ENCODE measurements around the gene LAMA3. TPM values are rescaled to one million over a fixed set of nuclear protein-coding genes. Genes with fewer than 3 reads are reported as not detected.
A peak's percentile ranks its signal among the peaks of the same experiment; 100 is the strongest.
"Not testable (repeated sequence)": the region's sequence is repeated elsewhere in the genome, so short reads cannot be mapped to it uniquely, and the experiment has no call there.

Gene LAMA3
- total RNA-seq, 6 experiments from 2014 or later = 1.3 to 5.0 (median 3.0) TPM

DNA sequence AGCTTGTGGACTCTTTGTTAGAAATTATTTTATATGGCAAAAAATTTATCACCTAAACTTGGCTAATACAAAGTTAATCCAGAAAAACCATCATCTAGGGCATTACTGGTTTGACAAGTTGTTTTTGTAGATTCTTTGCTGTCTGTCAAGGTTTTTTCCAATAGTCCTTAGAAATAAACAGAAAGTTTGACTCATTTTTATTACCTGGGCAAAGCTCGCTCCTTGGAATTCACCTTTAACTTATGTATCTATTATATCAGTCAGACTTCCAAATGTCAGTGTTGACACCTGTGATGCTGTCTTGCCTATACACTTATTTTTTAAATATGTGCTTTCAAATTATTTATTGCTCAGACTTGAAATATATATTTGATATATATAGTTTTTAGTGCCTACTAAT, 21.7 kb downstream of the LAMA3 start:
- no peaks in the 10 kb centered on the region for H3K27me3 ChIP-seq
- no peaks in the 10 kb centered on the region for H3K4me1 ChIP-seq
- ATAC-seq (no peak), DNase-seq (no peak)
- intact Hi-C loops (cut with DNase I) = no loop called here
- no peak overlapping the region for H3K27ac ChIP-seq
- WGBS (ENCODE audit: insufficient coverage, low coverage, low lambda C conversion rate, missing lambda C conversion rate) = 100% methylated on average over 1 of the region's 1 CpG
- no peak overlapping the region for H3K4me3 ChIP-seq
- H3K9me3 ChIP-seq = no peaks in the 10 kb centered on the region
- H3K36me3 ChIP-seq = no peaks in the 10 kb centered on the region
- TF ChIP-seq POLR2A (IDR thresholded peaks at IDR 0.05) = no peak
- TF ChIP-seq, protein P1, sequence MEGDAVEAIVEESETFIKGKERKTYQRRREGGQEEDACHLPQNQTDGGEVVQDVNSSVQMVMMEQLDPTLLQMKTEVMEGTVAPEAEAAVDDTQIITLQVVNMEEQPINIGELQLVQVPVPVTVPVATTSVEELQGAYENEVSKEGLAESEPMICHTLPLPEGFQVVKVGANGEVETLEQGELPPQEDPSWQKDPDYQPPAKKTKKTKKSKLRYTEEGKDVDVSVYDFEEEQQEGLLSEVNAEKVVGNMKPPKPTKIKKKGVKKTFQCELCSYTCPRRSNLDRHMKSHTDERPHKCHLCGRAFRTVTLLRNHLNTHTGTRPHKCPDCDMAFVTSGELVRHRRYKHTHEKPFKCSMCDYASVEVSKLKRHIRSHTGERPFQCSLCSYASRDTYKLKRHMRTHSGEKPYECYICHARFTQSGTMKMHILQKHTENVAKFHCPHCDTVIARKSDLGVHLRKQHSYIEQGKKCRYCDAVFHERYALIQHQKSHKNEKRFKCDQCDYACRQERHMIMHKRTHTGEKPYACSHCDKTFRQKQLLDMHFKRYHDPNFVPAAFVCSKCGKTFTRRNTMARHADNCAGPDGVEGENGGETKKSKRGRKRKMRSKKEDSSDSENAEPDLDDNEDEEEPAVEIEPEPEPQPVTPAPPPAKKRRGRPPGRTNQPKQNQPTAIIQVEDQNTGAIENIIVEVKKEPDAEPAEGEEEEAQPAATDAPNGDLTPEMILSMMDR (IDR thresholded peaks at IDR 0.05) = no peak

DNA sequence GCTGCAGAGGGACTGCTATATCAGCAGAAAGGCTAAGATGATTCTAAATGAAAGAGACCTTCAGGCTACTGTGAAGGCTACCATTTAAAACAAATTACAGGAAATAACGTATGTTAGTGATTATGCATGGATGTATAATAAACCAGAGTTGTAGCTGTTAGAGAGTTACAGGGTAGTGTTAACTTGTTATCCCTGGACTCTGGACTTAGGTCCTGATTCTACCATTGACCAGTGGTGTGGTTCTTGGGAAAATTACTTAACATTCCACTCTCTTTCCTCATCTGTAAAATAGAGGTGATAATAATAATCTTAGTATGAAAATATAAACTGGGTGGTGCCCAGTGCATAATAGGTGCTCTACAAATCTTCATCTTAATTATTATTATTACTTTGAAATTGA, 22.2 kb downstream of the LAMA3 start:
- ATAC-seq = peak in 2 of 4 donors; percentile 45
- no peaks in the 10 kb centered on the region for H3K4me1 ChIP-seq
- TF ChIP-seq, protein P1 (IDR thresholded peaks at IDR 0.05) = no peak
- TF ChIP-seq POLR2A (IDR thresholded peaks at IDR 0.05) = no peak
- H3K36me3 ChIP-seq = no peaks in the 10 kb centered on the region
- intact Hi-C loops (cut with DNase I) = no loop called here
- DNase-seq = no peak
- no peak overlapping the region for H3K4me3 ChIP-seq
- no peaks in the 10 kb centered on the region for H3K27me3 ChIP-seq
- no peaks in the 10 kb centered on the region for H3K9me3 ChIP-seq
- no peak overlapping the region for H3K27ac ChIP-seq
- WGBS (ENCODE audit: insufficient coverage, low coverage, low lambda C conversion rate, missing lambda C conversion rate) = 64% methylated on average over 1 of the region's 1 CpG

DNA sequence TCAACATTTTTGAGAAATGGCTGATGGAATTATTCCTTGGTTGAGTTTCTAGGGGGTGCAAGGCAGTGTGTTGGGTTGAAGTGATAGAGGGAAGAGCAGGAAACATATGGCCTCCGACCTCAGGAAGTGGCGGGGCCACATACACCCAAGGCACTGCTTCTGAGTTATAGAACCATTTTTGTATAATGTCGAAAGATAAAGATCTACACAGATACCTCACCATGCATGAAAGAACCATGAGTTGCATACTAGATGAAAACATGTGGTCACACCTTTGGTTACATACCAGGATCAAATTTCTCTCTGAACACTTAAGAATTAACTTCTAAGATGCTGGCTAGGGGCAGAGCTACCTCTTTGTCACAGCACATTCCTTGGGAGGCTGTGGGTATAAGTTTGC, 23.2 kb downstream of the LAMA3 start:
- TF ChIP-seq, protein P1 (IDR thresholded peaks at IDR 0.05) = no peak
- no peak for TF ChIP-seq POLR2A (IDR thresholded peaks at IDR 0.05)
- DNase-seq (no peak), ATAC-seq (no peak)
- no peaks in the 10 kb centered on the region for H3K9me3 ChIP-seq
- WGBS (ENCODE audit: insufficient coverage, low coverage, low lambda C conversion rate, missing lambda C conversion rate) = 64% methylated on average over 3 of the region's 3 CpGs
- no peak overlapping the region for H3K4me3 ChIP-seq
- H3K36me3 ChIP-seq = no peaks in the 10 kb centered on the region
- intact Hi-C loops (cut with DNase I) = no loop called here
- H3K4me1 ChIP-seq = no peaks in the 10 kb centered on the region
- no peaks in the 10 kb centered on the region for H3K27me3 ChIP-seq
- H3K27ac ChIP-seq = no peak overlapping the region

DNA sequence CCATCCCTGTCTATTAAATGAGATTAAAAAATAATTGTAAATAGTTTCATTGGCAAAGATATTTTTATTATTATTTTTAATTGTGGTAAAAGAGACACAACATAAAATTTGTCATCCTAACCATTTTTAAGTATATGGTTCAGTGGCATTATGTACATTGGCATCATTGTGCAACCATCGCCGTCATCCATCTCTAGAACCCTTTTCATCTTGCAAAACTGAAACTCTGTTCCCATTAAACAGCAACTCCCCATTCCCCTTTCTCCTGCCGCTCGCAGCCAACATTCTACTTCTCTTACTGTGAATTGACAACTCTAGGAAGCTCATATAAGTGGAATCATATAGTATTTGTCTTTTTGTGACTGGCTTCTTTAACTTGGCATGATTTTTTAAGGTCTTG, 25.3 kb downstream of the LAMA3 start:
- Histone ChIP-seq H3K36me3 (no peaks in the 10 kb centered on the region), H3K27me3 (no peaks in the 10 kb centered on the region), H3K9me3 (no peaks in the 10 kb centered on the region), H3K4me3 (no peak overlapping the region), H3K27ac (no peak overlapping the region), H3K4me1 (no peaks in the 10 kb centered on the region)
- intact Hi-C loops (cut with DNase I) = no loop called here
- no peak for ATAC-seq
- TF ChIP-seq, protein P1 (IDR thresholded peaks at IDR 0.05) = no peak
- TF ChIP-seq POLR2A (IDR thresholded peaks at IDR 0.05) = no peak
- 87% methylated on average over 4 of the region's 4 CpGs for WGBS (ENCODE audit: insufficient coverage, low coverage, low lambda C conversion rate, missing lambda C conversion rate)
- no peak for DNase-seq

DNA sequence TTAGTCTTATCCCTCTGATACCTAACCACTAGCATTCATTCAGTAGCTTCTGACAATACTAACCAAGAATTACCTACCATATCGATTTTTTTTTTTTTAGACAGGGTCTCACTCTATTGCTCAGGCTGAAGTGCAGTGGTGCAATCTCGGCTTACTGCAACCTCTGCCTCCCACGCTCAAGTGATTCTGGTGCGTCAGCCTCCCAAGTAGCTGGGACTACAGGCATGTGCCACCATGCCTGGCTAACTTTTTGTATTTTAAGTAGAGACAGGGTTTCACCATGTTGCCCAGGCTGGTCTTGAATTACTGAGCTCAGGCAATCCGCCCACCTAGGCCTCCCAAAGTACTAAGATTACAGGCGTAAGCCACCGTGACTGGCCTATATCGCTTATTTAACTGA, 26.8 kb downstream of the LAMA3 start:
- H3K4me1 ChIP-seq; H3K27ac ChIP-seq; H3K4me3 ChIP-seq; DNase-seq; intact Hi-C loops (cut with DNase I); H3K36me3 ChIP-seq; H3K9me3 ChIP-seq; ATAC-seq; H3K27me3 ChIP-seq: not testable (repeated sequence)
- WGBS (ENCODE audit: insufficient coverage, low coverage, low lambda C conversion rate, missing lambda C conversion rate) = 83% methylated on average over 7 of the region's 8 CpGs

All from right lobe of liver (tissue), 6 donors.